NK-92 (cell line): ENCODE results near the gene SNRNP35.
"Not testable (repeated sequence)": the region's sequence is repeated elsewhere in the genome, so short reads cannot be mapped to it uniquely, and the experiment has no call there.

Source experiments
- DNase-seq: peaks from one replicate; lab custom pipeline; 2025; ENCODE audit not compliant: unreplicated experiment; lab: John Stamatoyannopoulos, UW

SNRNP35 gene

GRCh38 chr12:123446333-123446713 is 11.6 kb upstream of the SNRNP35 start:
- DNase-seq, result no peak

- DNase-seq, result no peak
Observed at GRCh38 chr12:123449249-123449733, 8.6 kb upstream of the SNRNP35 start.

- no peak for DNase-seq
Observed at GRCh38 chr12:123449856-123450255, 8.1 kb upstream of the SNRNP35 start.

- no peak for DNase-seq
Observed at GRCh38 chr12:123450636-123451035, 7.3 kb upstream of the SNRNP35 start.

- DNase-seq, result not testable (repeated sequence)
Observed at GRCh38 chr12:123452276-123452550, 5.7 kb upstream of the SNRNP35 start.

- no peak for DNase-seq
Observed at GRCh38 chr12:123453165-123453564, 4.8 kb upstream of the SNRNP35 start.

GRCh38 chr12:123463174-123463573 is 5.2 kb downstream of the SNRNP35 start:
- not testable (repeated sequence) for DNase-seq

GRCh38 chr12:123465084-123465483 is 7.1 kb downstream of the SNRNP35 start:
- no peak for DNase-seq

GRCh38 chr12:123468786-123469185 is 10.8 kb downstream of the SNRNP35 start:
- DNase-seq, result no peak

GRCh38 chr12:123469978-123470377 is 12.0 kb downstream of the SNRNP35 start:
- DNase-seq, result no peak

GRCh38 chr12:123471374-123472068 is 13.6 kb downstream of the SNRNP35 start:
- no peak for DNase-seq

- DNase-seq, result no peak
Observed at GRCh38 chr12:123472438-123472849, 14.5 kb downstream of the SNRNP35 start.

GRCh38 chr12:123474485-123475245 is 16.7 kb downstream of the SNRNP35 start:
- DNase-seq, result no peak

- DNase-seq, result no peak
Observed at GRCh38 chr12:123475246-123475703, 17.3 kb downstream of the SNRNP35 start.

GRCh38 chr12:123478069-123478468 is 20.1 kb downstream of the SNRNP35 start:
- no peak for DNase-seq

- no peak for DNase-seq
Observed at GRCh38 chr12:123478762-123479161, 20.8 kb downstream of the SNRNP35 start.

GRCh38 chr12:123479442-123480180 is 21.7 kb downstream of the SNRNP35 start:
- no peak for DNase-seq

GRCh38 chr12:123481251-123481650 is 23.3 kb downstream of the SNRNP35 start:
- not testable (repeated sequence) for DNase-seq

GRCh38 chr12:123482876-123483275 is 24.9 kb downstream of the SNRNP35 start:
- DNase-seq, result no peak

- DNase-seq, result no peak
Observed at GRCh38 chr12:123483602-123484248, 25.8 kb downstream of the SNRNP35 start.

- no peak for DNase-seq
Observed at GRCh38 chr12:123485756-123486155, 27.8 kb downstream of the SNRNP35 start.
